NOMO-1 (cell line): ENCODE measurements around the gene PEX16.

Experiments used
- DNase-seq, 2 experiments: peaks; one replicate each; lab custom pipeline; 2025; ENCODE audit not compliant: unreplicated experiment in 2 of 2; lab: John Stamatoyannopoulos, UW

Gene PEX16

GRCh38 chr11:45880772-45881570, 36.7 kb downstream of the PEX16 start:
- no peak for DNase-seq

- peak; percentile 61 to 73 for DNase-seq
These were observed 37.6 kb downstream of the PEX16 start for GRCh38 chr11:45879803-45880686.

DNA sequence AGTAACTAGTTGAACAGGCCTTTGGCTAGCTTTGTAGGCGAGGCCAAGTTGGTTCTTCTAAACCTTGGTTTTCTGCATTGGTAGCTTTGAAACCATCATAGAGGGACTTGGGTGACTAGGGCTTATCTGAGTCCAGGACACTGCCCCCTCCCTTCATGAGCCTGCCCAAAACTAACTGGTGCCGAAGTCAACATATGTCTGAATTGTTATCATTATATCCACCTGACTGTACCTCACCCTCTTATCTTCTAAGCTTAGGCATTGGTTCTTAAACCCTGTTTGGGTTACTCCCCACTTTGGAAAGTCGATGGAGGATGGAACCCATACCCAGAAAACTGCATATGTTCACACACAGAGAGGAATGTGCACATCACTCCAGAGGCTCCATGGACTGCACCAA, 39.8 kb downstream of the PEX16 start:
- no peak for DNase-seq

DNA sequence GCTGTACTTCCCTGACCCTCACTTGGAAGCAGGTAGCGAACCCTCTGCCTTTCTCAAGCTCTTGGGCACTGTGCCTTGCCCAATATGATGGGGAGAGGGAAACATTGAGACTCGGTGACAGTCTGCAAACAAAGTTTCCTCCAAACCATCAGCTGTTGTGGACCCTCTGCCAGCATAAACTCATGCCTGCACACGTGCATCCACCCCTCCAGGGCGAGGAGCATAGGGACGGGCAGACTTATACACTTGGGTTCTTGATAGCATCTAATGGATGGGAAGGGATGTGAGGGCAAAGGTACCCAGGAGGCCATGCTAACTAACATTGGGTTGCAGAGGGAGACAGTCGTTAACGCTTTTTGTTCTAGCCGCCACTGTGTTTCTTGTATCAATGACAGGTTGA, 40.5 kb downstream of the PEX16 start:
- DNase-seq: no peak

DNA sequence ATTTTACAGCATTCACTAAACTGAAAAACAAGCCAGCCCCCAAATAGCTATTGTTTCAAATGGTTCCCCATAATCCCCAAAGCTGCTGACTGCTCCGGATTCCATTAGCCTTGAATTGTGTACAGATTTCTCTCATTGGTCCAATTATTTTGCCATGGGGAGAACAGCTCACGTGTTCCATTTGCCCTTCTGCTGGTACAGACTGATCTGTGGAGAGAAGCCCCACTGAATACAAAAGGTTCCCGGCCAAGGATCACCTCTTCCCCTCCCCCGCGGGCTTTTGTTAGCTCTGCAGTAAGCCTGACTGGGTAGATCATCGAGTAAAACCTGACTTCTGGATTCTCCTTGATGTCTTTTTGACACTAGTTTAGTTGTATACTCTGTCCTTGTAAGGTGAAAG, 41.3 kb downstream of the PEX16 start:
- DNase-seq: no peak

DNA sequence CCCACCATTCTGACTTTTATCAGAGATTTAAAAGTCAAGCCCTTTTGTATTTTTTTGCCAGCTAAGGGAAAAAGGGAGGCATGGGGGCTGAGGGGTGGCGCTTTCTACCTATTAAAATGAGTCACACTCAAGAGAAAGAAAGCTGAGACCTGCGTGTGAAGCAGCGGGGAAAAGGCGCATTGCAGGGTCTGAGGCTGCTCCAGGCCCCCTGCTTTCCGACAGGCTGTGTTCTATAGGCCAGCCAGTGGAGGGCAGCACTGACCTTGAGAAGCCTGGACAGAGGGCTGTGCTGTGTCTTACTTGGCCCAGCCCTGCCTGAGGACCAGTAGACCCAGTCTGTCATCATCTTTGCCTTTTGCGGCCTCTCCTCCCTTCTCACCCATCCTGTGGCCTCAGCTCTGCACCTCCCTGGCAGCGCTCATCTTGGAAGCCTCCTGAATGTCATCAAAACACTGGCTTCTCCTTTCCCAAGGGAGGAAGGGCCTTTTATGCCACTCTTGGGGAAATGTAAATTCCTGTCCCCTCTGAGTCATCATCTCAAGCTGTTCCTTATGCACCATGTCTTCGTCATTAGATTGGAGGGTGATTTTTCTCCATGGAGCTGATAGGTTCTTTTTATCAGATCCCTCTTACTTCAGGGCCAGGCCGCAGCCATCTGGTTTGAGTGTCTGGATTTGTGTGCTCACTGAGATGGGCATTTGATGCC, 44.9 kb downstream of the PEX16 start:
- DNase-seq: peak in 1 of 2 experiments; percentile 26

- DNase-seq: no peak
These were observed 46.0 kb downstream of the PEX16 start for GRCh38 chr11:45871638-45872037.

- DNase-seq: no peak
These were observed 47.0 kb downstream of the PEX16 start for GRCh38 chr11:45870706-45871105.

DNA sequence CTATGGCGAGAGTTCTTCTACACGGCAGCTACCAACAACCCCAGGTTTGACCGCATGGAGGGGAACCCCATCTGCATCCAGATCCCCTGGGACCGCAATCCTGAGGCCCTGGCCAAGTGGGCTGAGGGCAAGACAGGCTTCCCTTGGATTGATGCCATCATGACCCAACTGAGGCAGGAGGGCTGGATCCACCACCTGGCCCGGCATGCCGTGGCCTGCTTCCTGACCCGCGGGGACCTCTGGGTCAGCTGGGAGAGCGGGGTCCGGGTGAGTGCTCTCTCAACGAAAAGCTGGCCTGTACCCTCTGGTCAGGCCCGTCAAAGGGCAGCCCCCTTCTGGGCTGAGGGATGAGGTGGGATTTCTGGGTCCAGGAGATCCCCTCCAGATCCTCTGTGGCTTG, 48.1 kb downstream of the PEX16 start:
- no peak for DNase-seq

DNA sequence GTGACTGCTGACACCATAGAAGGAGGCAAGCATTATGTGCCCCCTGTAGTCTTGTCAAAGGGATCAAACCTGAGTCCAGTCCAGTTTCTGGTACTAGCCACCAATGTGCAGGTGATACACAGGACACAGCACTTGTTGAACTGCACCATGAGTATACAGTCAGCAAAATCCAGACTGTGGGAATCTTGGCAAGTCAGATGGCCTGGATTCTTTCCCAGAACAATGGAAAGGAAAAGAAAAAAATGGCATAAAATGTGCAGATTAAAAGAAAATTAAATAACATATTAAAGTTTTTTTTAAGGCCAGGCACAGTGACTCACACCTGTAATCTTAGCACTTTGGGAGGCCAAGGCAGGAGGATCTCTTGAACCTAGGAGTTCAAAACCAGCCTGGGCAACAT, 53.6 kb downstream of the PEX16 start:
- no peak for DNase-seq

DNA sequence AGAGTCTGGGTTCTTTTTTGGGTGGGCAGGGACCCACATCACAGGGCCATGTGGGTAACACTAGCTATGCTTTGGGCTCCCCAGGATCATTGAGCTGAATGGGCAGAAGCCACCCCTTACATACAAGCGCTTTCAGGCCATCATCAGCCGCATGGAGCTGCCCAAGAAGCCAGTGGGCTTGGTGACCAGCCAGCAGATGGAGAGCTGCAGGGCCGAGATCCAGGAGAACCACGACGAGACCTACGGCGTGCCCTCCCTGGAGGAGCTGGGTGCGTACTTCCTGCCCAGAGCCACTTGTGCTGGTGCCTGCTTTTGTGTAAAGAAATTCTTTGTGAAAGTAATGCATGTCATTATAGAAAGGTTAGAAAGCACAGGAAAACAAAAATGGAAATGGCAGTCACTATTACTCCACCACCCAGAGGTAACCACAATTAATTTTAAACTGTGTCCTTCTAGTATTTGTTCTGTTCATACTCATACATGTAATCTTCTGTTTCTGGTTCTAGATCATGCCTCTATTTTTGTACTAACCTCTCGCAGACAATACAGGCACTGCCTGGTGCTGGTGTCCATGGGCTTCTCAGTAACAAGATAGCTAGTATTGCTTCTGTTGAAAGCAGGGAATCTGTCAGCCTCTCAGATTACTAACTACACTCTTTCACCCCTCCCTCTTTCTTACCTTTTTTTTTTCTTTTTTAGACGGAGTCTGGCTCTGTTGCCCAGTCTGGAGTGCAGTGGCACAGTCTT, 56.7 kb downstream of the PEX16 start:
- DNase-seq: no peak

- DNase-seq: no peak
These were observed 57.3 kb downstream of the PEX16 start for GRCh38 chr11:45860348-45860747.
